IPS-15b (cell line): ENCODE results near the gene ARPC1A.

Experiments
- H3K27me3 ChIP-seq: one replicate; pipeline ENCODE4 v1.6.1; 2013; ENCODE audit warnings: low read length; ENCODE audit not compliant: control insufficient read depth, insufficient read depth
- H3K36me3 ChIP-seq: one replicate; pipeline ENCODE4 v1.6.1; 2013; ENCODE audit warnings: low read length; ENCODE audit not compliant: control insufficient read depth, insufficient read depth
- H3K4me1 ChIP-seq: one replicate; pipeline ENCODE4 v1.6.1; 2013; ENCODE audit warnings: mild to moderate bottlenecking, low read length; ENCODE audit not compliant: control insufficient read depth, insufficient read depth
- H3K4me3 ChIP-seq: one replicate; pipeline ENCODE4 v1.5.1; 2013; ENCODE audit warnings: low read depth, low read length
- H3K9ac ChIP-seq: one replicate; pipeline ENCODE4 v1.6.1; 2013; ENCODE audit warnings: low read depth, mild to moderate bottlenecking, low read length
- H3K9me3 ChIP-seq: one replicate; pipeline ENCODE4 v1.6.1; 2013; ENCODE audit warnings: mild to moderate bottlenecking, low read length; ENCODE audit not compliant: control insufficient read depth, insufficient read depth

ARPC1A gene

GRCh38 chr7:99396418-99397296 is 71.0 kb downstream of the ARPC1A start:
- Histone ChIP-seq H3K9me3 (no peaks in the 10 kb centered on the region), H3K36me3 (peaks cover 31% of the 10 kb centered on the region), H3K27me3 (no peaks in the 10 kb centered on the region), H3K9ac (no peak overlapping the region), H3K4me3 (no peak overlapping the region), H3K4me1 (peaks cover 3% of the 10 kb centered on the region)

- peaks cover 31% of the 10 kb centered on the region for H3K36me3 ChIP-seq
Observed at GRCh38 chr7:99397297-99397983, 71.7 kb downstream of the ARPC1A start.

GRCh38 chr7:99398891-99399445 is 73.3 kb downstream of the ARPC1A start:
- Histone ChIP-seq H3K4me1 (no peaks in the 10 kb centered on the region), H3K36me3 (peaks cover 42% of the 10 kb centered on the region), H3K4me3 (no peak overlapping the region), H3K27me3 (no peaks in the 10 kb centered on the region), H3K9ac (no peak overlapping the region), H3K9me3 (no peaks in the 10 kb centered on the region)

More at GRCh38 chr7:99397297-99397983, 71.7 kb downstream of the ARPC1A start:
- H3K4me3 ChIP-seq: no peak overlapping the region
- no peaks in the 10 kb centered on the region for H3K27me3 ChIP-seq
- H3K9ac ChIP-seq: no peak overlapping the region
- peaks cover 3% of the 10 kb centered on the region for H3K4me1 ChIP-seq
- H3K9me3 ChIP-seq: no peaks in the 10 kb centered on the region

- peaks cover 47% of the 10 kb centered on the region for H3K36me3 ChIP-seq
Observed at GRCh38 chr7:99399597-99399996, 73.9 kb downstream of the ARPC1A start.

GRCh38 chr7:99402854-99403253 is 77.2 kb downstream of the ARPC1A start:
- H3K36me3 ChIP-seq: peaks cover 45% of the 10 kb centered on the region
- no peak overlapping the region for H3K9ac ChIP-seq
- no peak overlapping the region for H3K4me3 ChIP-seq
- H3K4me1 ChIP-seq: peaks cover 8% of the 10 kb centered on the region
- no peaks in the 10 kb centered on the region for H3K9me3 ChIP-seq
- no peaks in the 10 kb centered on the region for H3K27me3 ChIP-seq

More at GRCh38 chr7:99399597-99399996, 73.9 kb downstream of the ARPC1A start:
- Histone ChIP-seq H3K9me3 (no peaks in the 10 kb centered on the region), H3K4me1 (no peaks in the 10 kb centered on the region), H3K27me3 (no peaks in the 10 kb centered on the region), H3K9ac (no peak overlapping the region), H3K4me3 (no peak overlapping the region)

GRCh38 chr7:99403764-99404163 is 78.1 kb downstream of the ARPC1A start:
- Histone ChIP-seq H3K4me3 (no peak overlapping the region), H3K4me1 (peaks cover 8% of the 10 kb centered on the region), H3K9me3 (no peaks in the 10 kb centered on the region), H3K27me3 (no peaks in the 10 kb centered on the region), H3K36me3 (peaks cover 45% of the 10 kb centered on the region), H3K9ac (no peak overlapping the region)

GRCh38 chr7:99404235-99404976 is 78.7 kb downstream of the ARPC1A start:
- Histone ChIP-seq H3K9ac (no peak overlapping the region), H3K27me3 (no peaks in the 10 kb centered on the region), H3K4me1 (peaks cover 8% of the 10 kb centered on the region), H3K36me3 (peaks cover 45% of the 10 kb centered on the region), H3K9me3 (no peaks in the 10 kb centered on the region), H3K4me3 (no peak overlapping the region)

GRCh38 chr7:99404977-99405320 is 79.3 kb downstream of the ARPC1A start:
- peaks cover 39% of the 10 kb centered on the region for H3K36me3 ChIP-seq
- H3K4me3 ChIP-seq: no peak overlapping the region
- no peaks in the 10 kb centered on the region for H3K27me3 ChIP-seq
- H3K4me1 ChIP-seq: peaks cover 10% of the 10 kb centered on the region
- no peaks in the 10 kb centered on the region for H3K9me3 ChIP-seq
- H3K9ac ChIP-seq: no peak overlapping the region

GRCh38 chr7:99406557-99406956 is 80.9 kb downstream of the ARPC1A start:
- Histone ChIP-seq H3K27me3 (no peaks in the 10 kb centered on the region), H3K4me3 (peak overlapping the region; percentile 32), H3K9me3 (no peaks in the 10 kb centered on the region), H3K9ac (no peak overlapping the region), H3K36me3 (peaks cover 34% of the 10 kb centered on the region), H3K4me1 (peaks cover 10% of the 10 kb centered on the region)

GRCh38 chr7:99407872-99408378 is 82.2 kb downstream of the ARPC1A start:
- Histone ChIP-seq H3K9ac (peak overlapping the region; percentile 98), H3K4me1 (peaks cover 10% of the 10 kb centered on the region), H3K9me3 (no peaks in the 10 kb centered on the region), H3K36me3 (peaks cover 33% of the 10 kb centered on the region), H3K27me3 (no peaks in the 10 kb centered on the region), H3K4me3 (peak overlapping the region; percentile 100)
